Measurements from ENCODE around the gene LRRK2.
"Not testable (repeated sequence)": the region's sequence is repeated elsewhere in the genome, so short reads cannot be mapped to it uniquely, and the experiment has no call there.

LRRK2 gene

GRCh38 chr12:40314927-40315326 lies 90.1 kb downstream of the LRRK2 start:
- no peak for DNase-seq (ENCODE audit: low read depth, low spot score)

- DNase-seq (ENCODE audit: low read depth, low spot score): no peak
Observed at GRCh38 chr12:40315375-40315774, 90.6 kb downstream of the LRRK2 start.

- DNase-seq (ENCODE audit: low read depth, low spot score): no peak
Observed at GRCh38 chr12:40324261-40324660, 99.5 kb downstream of the LRRK2 start.

GRCh38 chr12:40325349-40325960 lies 100.7 kb downstream of the LRRK2 start:
- DNase-seq (ENCODE audit: low read depth, low spot score): no peak

GRCh38 chr12:40327535-40327934 lies 102.7 kb downstream of the LRRK2 start:
- no peak for DNase-seq (ENCODE audit: low read depth, low spot score)

GRCh38 chr12:40330180-40330579 lies 105.4 kb downstream of the LRRK2 start:
- DNase-seq (ENCODE audit: low read depth, low spot score): no peak

- no peak for DNase-seq (ENCODE audit: low read depth, low spot score)
Observed at GRCh38 chr12:40331886-40332285, 107.1 kb downstream of the LRRK2 start.

GRCh38 chr12:40335991-40336390 lies 111.2 kb downstream of the LRRK2 start:
- DNase-seq (ENCODE audit: low read depth, low spot score): no peak

- no peak for DNase-seq (ENCODE audit: low read depth, low spot score)
Observed at GRCh38 chr12:40336573-40337199, 111.9 kb downstream of the LRRK2 start.

- DNase-seq (ENCODE audit: low read depth, low spot score): no peak
Observed at GRCh38 chr12:40338071-40338470, 113.3 kb downstream of the LRRK2 start.

- DNase-seq (ENCODE audit: low read depth, low spot score): no peak
Observed at GRCh38 chr12:40338621-40339020, 113.8 kb downstream of the LRRK2 start.

GRCh38 chr12:40342010-40342409 lies 117.2 kb downstream of the LRRK2 start:
- no peak for DNase-seq (ENCODE audit: low read depth, low spot score)

- DNase-seq (ENCODE audit: low read depth, low spot score): no peak
Observed at GRCh38 chr12:40343124-40343523, 118.3 kb downstream of the LRRK2 start.

- no peak for DNase-seq (ENCODE audit: low read depth, low spot score)
Observed at GRCh38 chr12:40344312-40344711, 119.5 kb downstream of the LRRK2 start.

GRCh38 chr12:40351976-40352375 lies 127.2 kb downstream of the LRRK2 start:
- no peak for DNase-seq (ENCODE audit: low read depth, low spot score)

- no peak for DNase-seq (ENCODE audit: low read depth, low spot score)
Observed at GRCh38 chr12:40375076-40375475, 150.3 kb downstream of the LRRK2 start.

GRCh38 chr12:40376533-40377267 lies 151.9 kb downstream of the LRRK2 start:
- no peak for DNase-seq (ENCODE audit: low read depth, low spot score)

- DNase-seq (ENCODE audit: low read depth, low spot score): no peak
Observed at GRCh38 chr12:40378691-40379090, 153.9 kb downstream of the LRRK2 start.

- no peak for DNase-seq (ENCODE audit: low read depth, low spot score)
Observed at GRCh38 chr12:40382217-40382616, 157.4 kb downstream of the LRRK2 start.

GRCh38 chr12:40387279-40387678 lies 162.5 kb downstream of the LRRK2 start:
- not testable (repeated sequence) for DNase-seq (ENCODE audit: low read depth, low spot score)

GRCh38 chr12:40390980-40391379 lies 166.2 kb downstream of the LRRK2 start:
- no peak for DNase-seq (ENCODE audit: low read depth, low spot score)

GRCh38 chr12:40393026-40393425 lies 168.2 kb downstream of the LRRK2 start:
- no peak for DNase-seq (ENCODE audit: low read depth, low spot score)

- no peak for DNase-seq (ENCODE audit: low read depth, low spot score)
Observed at GRCh38 chr12:40399656-40400055, 174.9 kb downstream of the LRRK2 start.
